Stimulated activated CD4-positive, alpha-beta T cell treated with anti-CD3 and anti-CD28 coated beads, Interleukin-2, amount 100 ng/mL, for 4 hours (primary cell): ENCODE results near the gene ELFN2.

Experiments
- DNase-seq: peaks from one replicate; pipeline ENCODE4 v3.0.0-alpha.2; 2020; ENCODE audit warnings: low read depth

The ELFN2 gene

DNA sequence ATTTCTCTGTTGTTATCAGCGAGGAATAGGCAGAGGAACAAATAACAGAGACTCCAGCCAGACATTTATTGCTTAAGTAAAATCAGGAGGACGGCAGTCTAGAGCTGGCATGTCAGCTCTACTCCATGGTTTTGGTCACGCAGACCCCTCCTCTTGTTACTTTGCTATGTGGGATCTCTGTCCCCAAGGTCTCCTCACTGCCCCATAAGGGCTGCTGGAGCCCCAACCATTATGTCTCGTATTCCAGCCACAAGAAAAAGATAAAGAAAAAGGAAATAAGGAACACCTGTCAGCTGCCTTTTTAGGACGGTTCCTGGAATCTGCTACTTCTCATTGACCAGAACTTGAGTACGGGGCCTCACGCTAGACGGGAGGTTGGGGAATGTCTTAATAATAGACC, 70.4 kb downstream of the ELFN2 start:
- no peak for DNase-seq

DNA sequence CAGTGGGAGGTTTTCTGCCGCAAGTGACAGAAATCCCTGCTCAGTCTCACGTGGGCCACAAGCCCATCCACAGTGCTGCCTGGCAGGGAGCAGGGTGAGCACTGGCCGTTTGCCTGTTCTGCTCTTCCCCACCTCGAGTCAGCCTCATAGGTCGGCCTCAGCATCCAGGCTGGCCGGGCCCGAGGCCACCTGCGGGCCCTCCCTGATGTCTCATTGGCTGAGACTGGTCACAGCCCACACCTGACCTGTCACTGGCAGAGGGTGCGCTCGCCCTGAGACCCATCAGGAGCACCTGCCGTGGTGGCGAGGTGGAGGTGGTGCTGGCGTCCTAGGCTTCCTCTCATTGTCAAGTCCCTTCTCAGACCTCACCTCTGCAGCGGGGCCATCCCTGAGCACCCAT, 72.1 kb downstream of the ELFN2 start:
- DNase-seq: no peak

DNA sequence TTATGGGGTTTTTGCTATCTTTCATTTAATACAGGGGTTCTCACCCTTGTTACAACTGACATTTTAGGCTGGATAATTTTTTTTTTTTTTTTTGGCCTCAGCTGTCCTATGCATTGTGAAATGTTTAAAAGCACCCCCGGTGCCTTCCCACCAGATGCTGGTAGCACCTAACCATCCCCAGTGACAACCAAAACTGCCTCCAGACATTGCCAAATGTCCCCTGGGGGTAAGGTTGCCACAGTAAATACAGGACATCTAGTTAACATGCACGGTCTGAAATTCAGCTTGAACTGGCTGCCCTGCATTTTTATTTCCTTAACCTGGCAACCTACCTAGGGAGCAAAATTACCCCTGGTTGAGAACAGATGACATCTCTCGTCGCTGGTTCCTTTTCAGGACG, 72.6 kb downstream of the ELFN2 start:
- DNase-seq: no peak

DNA sequence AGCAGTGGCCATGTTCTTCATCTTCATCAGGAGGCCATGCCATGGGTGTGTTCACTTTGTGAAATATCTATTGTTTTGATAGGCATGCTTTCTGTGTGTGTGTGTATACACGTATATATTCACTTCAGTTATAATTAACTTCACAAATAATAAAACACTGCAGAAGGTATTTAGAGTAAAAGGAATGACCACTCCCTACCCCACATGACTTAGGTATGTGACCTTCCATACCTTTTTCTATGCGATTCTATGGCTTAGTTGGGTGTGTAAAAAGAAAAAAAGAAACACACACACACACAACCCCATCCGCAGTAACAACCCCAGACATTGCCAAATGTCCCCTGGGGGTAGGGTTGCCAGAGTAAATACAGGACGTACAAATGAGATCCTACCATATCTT, 73.0 kb downstream of the ELFN2 start:
- DNase-seq: no peak

DNA sequence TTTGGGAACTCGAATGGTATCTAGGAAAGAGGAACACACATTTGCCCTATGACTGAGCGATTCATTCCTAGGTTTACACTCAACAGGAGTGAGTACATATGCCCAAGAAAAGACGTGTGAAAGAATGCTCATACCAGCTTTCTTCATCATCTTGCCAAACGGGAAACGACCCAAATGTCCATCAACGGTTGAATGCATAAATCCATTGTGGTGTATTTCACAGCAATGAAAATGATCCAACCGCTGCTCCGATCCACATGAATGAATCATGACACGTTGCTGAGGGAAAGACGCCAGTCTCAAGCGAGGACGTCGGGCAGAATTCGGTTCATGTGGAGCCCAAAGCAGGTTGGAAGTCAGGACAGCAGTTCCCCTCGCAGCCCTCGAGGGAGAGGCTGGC, 73.4 kb downstream of the ELFN2 start:
- DNase-seq: no peak

DNA sequence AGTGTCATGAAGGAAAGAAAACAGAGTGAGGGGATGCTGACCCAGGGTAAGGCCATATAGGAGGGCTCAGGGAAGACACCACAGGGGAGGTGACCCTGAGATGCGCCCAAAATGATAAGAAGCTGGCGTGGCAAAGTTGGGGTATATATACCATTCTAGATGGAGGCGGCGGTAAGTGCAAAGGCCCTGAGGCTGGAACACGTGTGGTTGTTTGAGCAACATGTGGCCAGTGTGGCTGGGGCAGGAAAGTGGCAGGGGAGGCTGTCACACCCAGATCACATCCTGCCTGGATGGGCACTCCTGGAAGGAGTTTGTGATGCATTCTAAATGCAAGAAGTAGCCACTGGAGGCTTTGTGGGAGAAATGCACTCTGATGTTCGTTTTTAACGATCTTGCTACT, 74.8 kb downstream of the ELFN2 start:
- no peak for DNase-seq

DNA sequence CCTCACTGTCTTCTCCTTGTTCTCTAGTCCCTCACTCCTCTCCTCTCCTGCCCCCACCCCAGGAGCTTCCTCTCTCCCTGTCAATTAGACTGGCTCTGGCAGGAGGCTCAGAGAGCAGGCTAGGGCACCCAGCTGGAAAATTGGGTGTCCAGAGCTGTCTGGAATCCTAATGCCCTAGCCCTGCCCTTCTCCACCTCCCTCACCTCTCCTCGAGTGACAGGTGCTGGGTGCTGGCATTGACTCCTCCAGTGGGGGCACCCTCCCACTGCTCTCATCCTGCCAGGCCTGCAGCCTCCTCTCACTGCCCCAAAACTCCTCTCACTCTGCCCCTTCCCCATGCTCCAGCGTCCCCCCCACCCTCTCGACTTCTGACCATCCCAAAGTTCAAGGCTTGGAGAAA, 76.0 kb downstream of the ELFN2 start:
- DNase-seq: no peak

DNA sequence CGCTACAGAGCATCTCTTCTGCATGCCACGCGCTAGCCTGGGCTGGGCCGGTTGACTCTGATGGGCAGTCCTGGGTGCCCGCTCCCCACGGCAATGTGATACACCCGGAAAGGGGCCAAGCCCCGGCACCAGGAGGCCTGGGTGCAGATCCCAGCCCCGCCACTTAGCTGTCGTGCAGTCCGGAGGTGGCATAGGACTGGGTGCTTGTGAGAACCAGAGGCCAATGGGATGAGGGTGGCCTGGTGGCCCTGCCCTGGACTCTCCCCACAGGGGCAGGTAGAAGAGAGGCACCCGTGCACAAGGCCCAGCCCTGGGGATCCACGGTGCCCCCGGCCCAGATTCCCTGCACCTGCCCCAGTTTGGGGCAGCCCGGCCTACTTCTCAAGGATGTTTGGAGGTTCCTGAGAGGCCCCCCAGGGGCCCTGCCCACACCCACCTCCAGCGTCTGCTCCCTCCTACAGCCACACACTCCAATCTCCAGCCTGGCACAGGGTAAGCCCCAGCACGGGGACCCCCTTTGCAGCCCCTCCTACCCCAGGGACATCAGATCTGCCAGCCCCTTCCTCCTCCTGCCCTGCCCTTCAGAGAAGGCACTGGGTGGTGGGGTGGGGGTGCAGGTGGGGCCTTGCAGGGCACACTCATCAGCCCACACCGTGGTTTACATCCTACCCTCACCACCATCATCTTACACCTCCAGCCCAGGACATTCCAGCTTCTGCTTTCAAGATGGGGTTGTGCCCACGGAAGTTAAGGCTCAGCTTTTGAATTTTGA, 78.0 kb downstream of the ELFN2 start:
- DNase-seq: no peak

DNA sequence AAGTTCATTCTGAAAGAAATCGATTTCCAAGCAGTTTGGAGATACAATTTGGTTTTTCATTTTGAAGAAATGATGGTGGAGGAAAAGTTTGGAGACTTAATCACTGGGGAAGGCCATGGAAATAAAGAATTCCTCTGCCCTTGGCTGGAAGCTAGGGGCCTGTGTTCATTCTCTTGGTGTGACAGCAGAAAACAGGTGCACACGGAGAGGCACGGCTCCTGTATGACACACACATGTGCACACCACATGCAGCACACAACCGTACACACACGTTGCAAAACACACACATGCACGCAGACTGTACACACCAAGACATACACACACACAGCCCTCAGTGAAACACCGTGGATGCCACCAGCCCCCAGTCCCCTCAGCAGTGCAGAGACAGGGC, 80.8 kb downstream of the ELFN2 start:
- no peak for DNase-seq

DNA sequence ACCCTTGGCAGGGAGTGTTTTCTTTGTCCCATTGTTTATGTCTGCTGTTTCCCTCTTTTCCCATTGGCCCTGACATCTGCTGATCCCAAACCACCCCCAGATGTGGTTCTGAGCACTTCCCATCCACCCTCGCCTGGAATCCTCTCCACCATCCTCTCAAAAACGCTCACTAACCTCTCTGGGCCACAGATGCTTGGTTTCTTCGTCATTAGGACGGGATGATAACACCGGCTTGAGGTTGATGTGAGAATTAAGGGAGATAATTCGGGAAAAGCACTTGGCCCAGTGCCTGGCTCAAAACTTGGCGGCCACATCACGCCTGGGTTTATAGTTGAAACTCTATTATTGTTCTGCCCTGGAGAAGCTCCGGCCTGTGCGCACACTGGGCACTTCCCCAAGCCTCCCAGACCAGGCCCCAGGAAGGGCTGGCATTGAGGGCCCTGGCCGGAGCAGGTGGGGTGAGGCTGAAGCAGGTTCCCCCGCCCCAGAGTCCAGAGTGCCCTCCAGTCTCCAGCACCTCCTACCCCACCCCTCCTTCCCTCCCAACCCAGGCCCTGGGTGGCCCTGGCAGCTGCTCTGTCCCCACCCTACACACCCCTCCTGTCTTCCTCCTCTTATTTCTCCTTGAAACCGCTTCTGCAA, 81.3 kb downstream of the ELFN2 start:
- no peak for DNase-seq

DNA sequence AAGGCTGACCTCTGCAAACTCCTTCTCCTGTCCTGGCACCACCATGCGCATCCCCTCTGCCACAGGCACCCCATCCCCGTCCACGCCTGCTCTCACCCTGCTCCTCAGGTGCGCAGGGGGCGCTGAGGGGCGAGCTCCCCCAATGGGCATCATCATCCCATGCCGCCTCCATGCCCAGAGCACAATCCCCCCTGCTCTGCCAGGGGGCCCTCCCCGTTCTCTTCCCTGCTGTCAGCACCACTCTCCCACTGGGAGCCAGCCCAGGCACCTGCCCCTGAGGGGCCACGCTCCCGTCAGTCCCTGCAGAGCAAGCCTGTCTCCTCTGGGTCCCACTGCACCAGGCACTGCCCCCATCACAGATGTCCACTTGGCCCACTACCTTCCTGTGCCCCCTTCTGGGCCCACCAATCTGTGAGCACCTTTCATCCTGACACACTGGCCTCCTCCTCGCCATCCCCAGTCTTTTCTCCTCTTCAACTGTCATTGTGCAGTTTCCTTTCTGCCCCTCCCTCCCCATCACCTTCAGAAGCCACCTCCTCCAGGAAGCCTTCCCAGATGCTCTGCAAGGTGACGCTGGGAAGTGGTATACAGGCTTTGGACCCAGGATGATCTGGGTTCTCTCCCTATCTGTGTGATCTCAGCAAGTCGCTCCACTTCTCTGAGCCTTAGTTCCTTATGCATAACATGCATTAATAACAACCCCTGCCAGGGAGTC, 82.4 kb downstream of the ELFN2 start:
- DNase-seq: no peak

DNA sequence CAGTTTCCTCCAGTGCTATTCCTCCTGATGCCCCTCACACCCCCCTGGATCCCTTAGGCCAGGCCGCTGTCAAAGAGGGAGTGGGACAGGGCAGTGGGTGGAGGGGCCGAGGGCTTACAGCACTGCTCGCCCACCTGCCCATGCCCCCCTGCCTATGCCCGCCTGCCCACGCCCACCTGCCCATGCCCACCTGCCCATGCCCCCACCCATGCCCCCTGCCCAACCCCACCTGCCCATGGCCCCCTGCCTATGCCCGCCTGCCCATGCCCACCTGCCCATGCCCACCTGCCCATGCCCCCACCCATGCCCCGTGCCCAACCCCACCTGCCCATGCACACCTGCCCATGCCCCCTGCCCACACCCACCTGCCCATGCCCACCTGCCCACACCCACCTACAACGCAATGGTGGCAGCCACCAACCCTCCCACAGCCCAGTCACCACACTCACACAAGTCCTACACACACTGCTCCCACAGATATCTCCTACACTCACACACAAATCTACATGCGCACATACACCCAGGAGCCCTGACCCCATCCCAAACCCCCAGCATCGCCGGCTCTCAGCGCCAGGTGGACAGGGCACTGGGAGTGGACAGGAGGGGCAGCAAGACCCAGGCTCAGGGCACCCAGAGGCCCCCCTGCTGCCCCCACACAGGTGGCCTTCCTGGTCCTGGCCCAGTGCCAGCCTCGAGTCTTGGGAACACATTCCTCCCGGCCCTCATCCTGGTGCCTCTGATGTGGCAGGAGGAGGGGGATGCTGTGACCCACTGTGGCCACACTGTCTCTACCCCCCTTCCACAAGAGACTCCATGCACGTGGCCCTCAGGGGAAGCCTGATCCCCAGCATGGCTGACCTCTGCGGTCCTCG, 83.2 kb downstream of the ELFN2 start:
- DNase-seq: no peak

DNA sequence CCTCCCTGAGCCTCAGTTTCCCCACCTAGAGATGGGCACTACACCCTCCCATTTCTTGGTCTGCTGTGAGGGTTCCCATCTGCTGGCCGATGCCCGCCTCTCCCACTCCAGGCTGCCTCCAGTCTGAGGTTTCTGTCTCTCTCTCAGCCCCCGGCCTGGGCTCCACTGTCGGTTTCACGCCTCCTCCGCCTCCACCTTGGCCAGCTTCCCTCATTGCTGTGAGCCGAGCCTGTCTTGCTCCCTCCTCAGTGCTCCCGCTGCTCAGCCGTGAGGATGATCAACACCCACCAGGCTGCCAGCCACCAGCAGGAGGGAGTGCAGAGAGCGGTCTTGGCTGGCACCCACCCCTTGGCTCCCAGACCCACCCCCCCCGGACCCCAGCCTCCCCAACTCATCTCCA, 83.9 kb downstream of the ELFN2 start:
- DNase-seq: no peak

DNA sequence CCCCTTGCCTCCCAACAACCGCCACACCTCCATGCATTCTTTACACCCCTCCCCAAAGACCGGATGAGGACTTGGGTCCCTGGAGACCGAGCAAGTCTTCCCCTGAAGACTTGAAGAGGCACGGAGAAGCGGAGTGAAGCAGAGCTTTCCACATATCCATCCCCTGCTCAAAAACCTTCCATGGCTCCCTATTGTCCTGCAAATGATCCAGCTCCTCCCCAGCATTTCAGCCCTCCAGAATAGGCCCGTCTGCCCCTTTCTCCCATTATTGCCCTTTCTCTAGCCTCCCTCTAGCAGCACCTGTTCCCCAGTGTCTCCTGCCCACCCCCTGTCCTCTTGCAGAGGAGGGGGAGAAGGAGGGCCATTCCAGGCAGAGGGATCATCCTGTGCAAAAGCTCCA, 85.2 kb downstream of the ELFN2 start:
- no peak for DNase-seq

DNA sequence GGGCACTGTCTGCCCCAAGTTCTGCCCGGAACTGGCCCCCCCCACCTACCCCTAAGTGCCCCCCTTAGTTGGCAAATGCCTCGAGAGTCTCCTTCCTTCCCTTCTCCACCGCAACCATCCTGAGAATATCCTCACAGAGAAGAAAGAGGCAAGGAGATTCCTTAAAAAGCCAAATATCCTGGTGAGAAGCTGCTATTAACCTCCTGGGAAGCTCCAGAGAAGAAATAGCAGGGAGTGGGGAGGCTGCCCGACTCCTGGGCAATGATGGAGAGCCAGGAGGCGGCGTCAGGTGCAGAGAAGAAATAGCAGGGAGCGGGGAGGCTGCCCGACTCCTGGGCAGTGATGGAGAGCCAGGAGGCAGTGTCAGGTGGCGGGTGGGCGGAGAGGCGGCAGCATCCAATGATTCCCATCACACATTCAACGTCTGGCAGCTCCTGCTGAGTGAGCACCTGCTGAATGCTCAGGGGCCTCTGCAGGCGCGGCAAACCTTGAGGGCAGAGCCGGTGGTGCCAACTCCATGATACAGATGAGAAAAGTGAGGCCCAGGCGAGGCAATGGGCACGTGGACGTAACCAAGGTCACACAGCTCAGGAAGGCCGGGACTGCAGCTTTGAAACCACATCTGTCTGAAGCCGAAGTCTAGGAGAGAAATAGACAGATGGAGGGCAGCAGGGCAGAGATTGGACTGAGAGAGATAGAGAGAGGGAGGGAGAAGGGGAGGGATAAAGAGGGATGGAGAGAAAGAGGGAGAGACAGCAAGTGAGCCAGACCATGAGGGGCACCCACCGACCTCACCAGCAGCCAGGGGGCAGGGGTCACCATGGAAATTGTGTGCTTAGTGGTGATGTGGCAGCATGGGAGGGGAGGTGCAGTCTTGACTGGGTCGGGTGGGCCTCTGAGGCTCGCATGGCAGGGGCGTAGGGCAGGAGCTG, 86.7 kb downstream of the ELFN2 start:
- DNase-seq: no peak

DNA sequence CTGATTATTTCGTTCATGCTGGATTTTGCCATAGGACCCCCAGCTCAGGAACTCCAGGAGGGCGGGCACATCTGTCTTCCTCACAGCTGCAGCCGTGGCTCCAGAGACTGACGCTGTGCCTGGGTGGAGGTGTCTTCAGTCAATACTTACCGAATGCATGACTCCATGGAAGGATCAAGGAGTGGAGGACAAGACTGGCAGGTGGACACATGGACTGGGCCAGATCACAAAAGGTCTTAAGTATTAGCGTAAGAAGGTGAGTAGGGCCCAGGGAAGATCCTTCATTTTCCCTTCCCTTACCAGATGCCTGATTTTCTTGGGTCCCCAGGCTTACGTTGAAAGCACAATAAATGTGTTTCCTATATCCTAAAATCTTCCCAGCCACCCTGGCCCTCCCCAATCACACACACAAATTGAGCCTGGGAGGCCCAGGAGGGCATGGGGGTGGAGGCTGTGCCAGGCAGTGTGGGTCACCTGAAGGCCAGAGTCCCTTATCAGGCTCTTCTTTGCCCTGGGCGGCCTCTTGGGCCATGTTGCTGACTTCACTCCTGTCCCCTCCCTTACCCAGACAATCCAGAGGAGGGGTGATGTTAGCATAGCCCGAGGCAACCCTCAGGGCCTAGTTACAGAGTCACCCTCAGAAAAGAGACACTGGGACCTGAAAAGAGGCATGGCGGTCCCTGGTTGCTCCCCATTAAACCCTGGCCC, 88.6 kb downstream of the ELFN2 start:
- no peak for DNase-seq

DNA sequence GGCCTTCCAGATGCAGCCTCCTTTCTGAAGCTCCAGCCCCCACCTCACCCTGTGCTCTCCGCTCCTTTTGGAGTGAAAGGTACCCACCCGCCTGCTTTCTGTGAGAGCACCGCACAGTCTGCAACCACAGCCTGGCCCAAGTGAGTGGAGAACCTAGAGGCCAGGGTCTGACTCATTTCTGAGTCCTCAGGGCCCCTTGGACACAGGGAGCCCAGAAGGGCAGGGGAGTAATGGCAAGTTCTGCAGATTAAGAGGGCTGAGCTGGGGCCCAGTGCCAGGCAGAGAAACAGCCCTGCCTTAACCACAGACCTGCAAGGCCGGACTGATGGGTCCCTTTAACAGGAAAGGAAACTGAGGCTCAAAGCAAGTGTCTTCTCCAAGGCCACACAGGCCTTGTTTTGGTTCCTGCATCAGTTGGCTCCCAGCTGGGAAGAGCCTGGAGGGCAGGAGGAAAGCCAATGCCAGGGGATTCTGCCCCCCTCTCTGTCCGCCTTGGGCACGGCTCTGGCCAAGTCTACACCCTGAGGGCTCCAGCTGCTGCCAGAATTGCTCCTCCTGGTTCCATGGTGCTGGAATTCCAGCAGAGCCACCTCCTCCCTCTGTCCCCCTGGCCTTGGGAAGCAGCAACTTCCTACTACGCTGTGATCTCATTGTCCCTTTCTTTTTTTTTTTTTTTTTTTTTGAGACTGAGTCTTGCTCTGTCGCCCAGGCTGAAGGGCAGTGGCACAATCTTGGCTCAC, 89.9 kb downstream of the ELFN2 start:
- DNase-seq: no peak

DNA sequence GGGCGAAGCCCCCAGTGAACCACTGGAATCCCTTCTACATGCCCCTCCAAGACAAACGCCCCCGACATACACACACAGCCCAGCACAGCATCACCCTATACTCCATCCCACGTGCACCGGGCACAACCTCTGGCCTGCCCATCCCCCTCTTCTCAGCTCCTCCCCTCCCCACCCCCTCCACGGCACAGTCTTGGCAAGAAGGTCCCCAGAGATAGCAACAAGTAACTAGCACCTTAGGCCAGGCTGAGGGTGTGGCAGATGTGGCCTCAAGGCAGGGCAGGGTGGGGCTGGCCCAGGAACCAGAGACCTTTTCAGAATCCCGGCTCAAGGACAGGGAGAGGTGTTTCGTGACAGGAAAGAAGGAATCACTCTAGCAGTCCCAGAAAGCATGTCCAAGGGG, 90.7 kb downstream of the ELFN2 start:
- no peak for DNase-seq

DNA sequence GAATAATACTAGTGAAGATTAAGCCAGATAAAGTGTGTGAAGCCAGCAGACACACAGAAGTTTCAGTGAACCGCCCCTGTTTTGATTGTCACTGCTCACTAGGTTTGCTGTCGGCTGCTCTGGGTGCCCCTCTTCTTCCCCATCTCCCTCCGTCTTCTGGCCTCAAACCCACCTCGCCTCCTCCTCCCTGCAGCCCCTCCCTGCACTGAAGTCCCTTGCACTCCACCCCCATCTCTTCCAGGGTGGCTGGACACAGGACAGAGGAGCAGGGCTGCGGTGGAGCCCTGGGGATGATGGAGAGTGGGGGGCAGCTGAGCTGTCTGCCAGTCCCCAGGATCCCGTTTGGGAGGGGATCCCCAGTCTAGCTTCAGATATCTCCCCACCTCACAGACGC, 91.5 kb downstream of the ELFN2 start:
- no peak for DNase-seq
